ENCODE results near the gene PDE4D. TPM values are rescaled to one million over a fixed set of nuclear protein-coding genes. Genes with fewer than 3 reads are reported as not detected.

The PDE4D gene
- total RNA-seq, 4 donors from 2014 or later: 14.7 to 36.3 (median 24.7) TPM

- TF ChIP-seq CTCF (IDR thresholded peaks at IDR 0.05) (no peak), POLR2A (IDR thresholded peaks at IDR 0.05) (no peak)
- DNase-seq: no peak
- Histone ChIP-seq H3K27ac (no peak overlapping the region), H3K4me1 (no peaks in the 10 kb centered on the region), H3K4me3 (replicated peaks in 1 of 3) (no peak overlapping the region), H3K36me3 (no peaks in the 10 kb centered on the region), H3K27me3 (no peaks in the 10 kb centered on the region), H3K9me3 (no peaks in the 10 kb centered on the region)
- 85 to 93% methylated on average over 3 of the region's 3 CpGs for WGBS, 2 donors
- intact Hi-C loops (cut with DNase I): loop anchor here (10.0 kb wide), 1 partner anchor 123 kb away; no protein-coding TSS in a partner anchor
Measured at GRCh38 chr5:59177644-59178043, 715.9 kb downstream of the PDE4D start.

GRCh38 chr5:59174248-59174844, 719.2 kb downstream of the PDE4D start:
- DNase-seq: peak; percentile 19 to 32
- H3K27ac ChIP-seq: no peak overlapping the region
- H3K4me3 ChIP-seq (replicated peaks in 1 of 3): no peak overlapping the region
- TF ChIP-seq CTCF (IDR thresholded peaks at IDR 0.05): peak; percentile 72 to 88 (median 83)
- TF ChIP-seq POLR2A (IDR thresholded peaks at IDR 0.05): no peak
- 37 to 41% methylated on average over 5 of the region's 5 CpGs for WGBS, 2 donors
- peaks cover 0 to 1% of the 10 kb centered on the region in 2 donors for H3K4me1 ChIP-seq
- no peaks in the 10 kb centered on the region for H3K36me3 ChIP-seq
- no peaks in the 10 kb centered on the region for H3K9me3 ChIP-seq
- no peaks in the 10 kb centered on the region for H3K27me3 ChIP-seq
- intact Hi-C loops (cut with DNase I): loop anchor here (10.0 kb wide), 1 partner anchor 120 kb away; no protein-coding TSS in a partner anchor

GRCh38 chr5:59173578-59173977, 719.9 kb downstream of the PDE4D start:
- Histone ChIP-seq H3K27me3 (no peaks in the 10 kb centered on the region), H3K4me1 (peaks cover 0 to 6% of the 10 kb centered on the region in 2 donors), H3K27ac (no peak overlapping the region), H3K36me3 (no peaks in the 10 kb centered on the region), H3K4me3 (replicated peaks in 1 of 3) (no peak overlapping the region), H3K9me3 (no peaks in the 10 kb centered on the region)
- TF ChIP-seq POLR2A (IDR thresholded peaks at IDR 0.05) (no peak), CTCF (IDR thresholded peaks at IDR 0.05) (no peak)
- intact Hi-C loops (cut with DNase I): loop anchor here (10.0 kb wide), 1 partner anchor 119 kb away; no protein-coding TSS in a partner anchor
- DNase-seq: no peak
- 96 to 100% methylated on average over 1 of the region's 1 CpG for WGBS, 2 donors

GRCh38 chr5:59171131-59171530, 722.4 kb downstream of the PDE4D start:
- WGBS, 2 donors: 78 to 96% methylated on average over 2 of the region's 2 CpGs
- Histone ChIP-seq H3K4me1 (peaks cover 0 to 6% of the 10 kb centered on the region in 2 donors), H3K36me3 (no peaks in the 10 kb centered on the region), H3K4me3 (replicated peaks in 1 of 3) (no peak overlapping the region), H3K27me3 (no peaks in the 10 kb centered on the region), H3K27ac (no peak overlapping the region), H3K9me3 (no peaks in the 10 kb centered on the region)
- no peak for DNase-seq
- TF ChIP-seq POLR2A (IDR thresholded peaks at IDR 0.05): no peak
- TF ChIP-seq CTCF (IDR thresholded peaks at IDR 0.05): no peak
- intact Hi-C loops (cut with DNase I): loop anchor here (10.0 kb wide), 1 partner anchor 116 kb away; no protein-coding TSS in a partner anchor

GRCh38 chr5:59169768-59170150, 723.8 kb downstream of the PDE4D start:
- Histone ChIP-seq H3K27me3 (no peaks in the 10 kb centered on the region), H3K36me3 (no peaks in the 10 kb centered on the region), H3K4me3 (replicated peaks in 1 of 3) (no peak overlapping the region), H3K27ac (no peak overlapping the region), H3K4me1 (peaks cover 0 to 6% of the 10 kb centered on the region in 2 donors), H3K9me3 (no peaks in the 10 kb centered on the region)
- DNase-seq: no peak
- no peak for TF ChIP-seq POLR2A (IDR thresholded peaks at IDR 0.05)
- TF ChIP-seq CTCF (IDR thresholded peaks at IDR 0.05): no peak
- WGBS, 2 donors: 91 to 100% methylated on average over 1 of the region's 1 CpG
- intact Hi-C loops (cut with DNase I): loop anchor here (10.0 kb wide), 1 partner anchor 115 kb away; no protein-coding TSS in a partner anchor
